HG02884 (cell line): ENCODE data around the gene TRAPPC3L.

ENCODE experiments used
- ATAC-seq: cut with Tn5 transposase; IDR thresholded peaks from one replicate; pipeline ENCODE4 v1.9.1; 2021; ENCODE audit warnings: mild to moderate bottlenecking, moderate library complexity; ENCODE audit not compliant: unreplicated experiment

TRAPPC3L gene

DNA sequence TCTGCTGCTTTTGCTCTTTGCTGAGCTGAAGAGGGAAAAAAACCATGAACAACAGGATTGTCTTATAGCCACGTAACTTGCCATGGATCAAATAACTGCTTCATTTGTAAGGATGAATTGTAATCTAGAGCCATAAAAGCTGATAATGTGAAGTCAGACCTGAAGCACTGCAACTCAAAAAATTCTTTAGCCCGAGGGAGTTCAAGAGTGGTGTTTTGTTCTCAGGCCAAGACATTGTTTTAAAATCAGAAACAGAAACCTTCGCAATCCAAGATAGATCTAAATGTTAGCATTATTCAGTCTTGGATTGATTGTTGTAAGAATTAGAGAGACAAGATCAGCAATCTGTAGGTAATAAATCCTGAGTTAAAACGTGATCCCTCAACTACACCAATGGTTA, at the start of gene TRAPPC3L:
TRAPPC3L (minus strand) TSS at position 34 of the 400 bp plus-strand sequence. CDS start 170 bp downstream, outside the sequence.
- ATAC-seq: no peak

DNA sequence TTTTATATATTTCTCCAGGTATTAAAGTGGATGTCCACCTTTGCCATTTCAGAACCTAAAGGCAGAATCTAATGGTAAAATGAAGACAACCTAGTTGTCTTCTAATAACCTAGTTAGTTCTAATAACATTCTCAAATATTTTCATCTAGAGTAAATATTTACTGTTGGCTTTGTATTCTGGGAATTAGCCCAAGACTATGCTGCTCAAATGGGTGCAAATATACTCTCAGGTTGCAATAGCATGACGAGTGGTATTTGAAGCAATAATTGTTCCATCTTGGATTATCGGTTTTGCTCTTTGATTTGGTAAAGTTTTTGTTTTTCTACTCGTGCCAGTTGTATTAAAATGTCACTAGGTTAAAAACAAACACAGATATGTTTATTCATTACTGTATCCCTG, 49.8 kb upstream of the TRAPPC3L start:
- no peak for ATAC-seq

DNA sequence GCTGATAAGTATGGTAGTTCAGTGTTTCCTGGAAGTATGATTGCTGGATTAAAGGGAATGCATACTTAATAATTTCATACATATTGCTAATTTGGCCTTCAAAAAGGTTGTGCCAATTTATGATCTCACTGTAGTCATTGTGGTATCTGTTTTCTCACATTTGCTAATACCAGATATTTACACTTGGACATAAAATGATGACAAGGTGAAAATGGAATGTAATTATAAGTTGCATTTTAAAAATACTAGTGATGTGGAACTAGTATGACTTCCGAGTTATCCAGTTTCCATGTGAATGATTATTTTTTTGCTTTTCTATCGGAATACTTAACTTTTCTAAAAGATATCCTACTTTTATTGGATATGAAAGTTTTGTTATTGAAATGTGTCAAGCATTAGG, 41.3 kb upstream of the TRAPPC3L start:
- no peak for ATAC-seq

DNA sequence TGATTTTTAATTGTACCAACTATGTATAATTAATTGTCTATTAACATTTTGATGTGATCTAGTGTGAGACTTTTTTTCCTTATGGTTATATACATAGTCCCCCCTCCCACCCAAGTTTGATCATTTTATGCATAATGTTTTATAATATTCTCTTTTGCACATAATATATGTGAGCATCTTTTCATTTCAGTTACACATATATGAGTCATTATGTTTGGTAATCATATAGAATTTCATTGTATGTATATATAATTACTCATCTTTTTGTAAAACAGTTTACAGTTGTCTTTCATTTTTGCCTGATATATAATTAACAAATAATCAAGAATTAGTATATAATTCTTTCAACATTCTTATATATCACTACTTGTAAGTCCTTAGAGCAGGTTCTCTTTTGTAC, 40.8 kb upstream of the TRAPPC3L start:
- no peak for ATAC-seq

DNA sequence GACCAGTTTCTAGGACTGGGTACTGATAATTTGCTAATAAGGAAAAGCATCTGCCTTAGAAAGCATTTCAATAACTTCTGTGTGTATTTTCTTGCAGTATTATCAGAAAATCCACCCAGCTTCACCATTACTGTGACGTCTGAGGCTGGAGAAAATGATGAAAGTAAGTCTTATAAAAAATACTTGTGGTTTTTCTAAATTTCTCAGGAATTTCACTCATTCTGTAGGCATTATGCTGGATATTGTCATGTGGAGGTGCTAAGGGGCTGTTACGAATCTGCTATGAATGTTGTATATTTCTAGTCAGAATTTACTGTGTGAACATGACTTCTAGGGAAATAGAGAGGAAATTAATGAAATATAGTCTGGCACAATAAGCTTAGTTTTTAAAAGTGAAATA, 34.7 kb upstream of the TRAPPC3L start:
- no peak for ATAC-seq

DNA sequence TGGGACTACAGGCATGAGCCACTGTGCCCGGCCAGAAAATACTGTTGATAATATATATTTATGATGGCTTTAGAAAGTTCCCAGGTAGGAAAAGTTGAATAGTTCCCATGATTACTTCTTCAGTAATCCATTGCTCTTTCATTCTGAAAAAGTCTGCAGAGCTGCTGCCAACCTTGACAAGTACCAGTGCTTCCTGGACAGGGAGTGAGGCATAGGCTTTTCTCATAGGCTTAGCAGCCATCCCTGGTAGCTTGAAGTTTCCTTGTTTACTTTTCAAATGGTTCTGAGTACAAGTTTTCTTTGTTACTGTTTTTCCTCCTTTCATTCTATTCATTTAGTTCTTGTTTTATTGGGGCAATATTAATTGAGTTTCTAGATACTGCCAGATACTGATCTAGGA, 33.7 kb upstream of the TRAPPC3L start:
- ATAC-seq: no peak

DNA sequence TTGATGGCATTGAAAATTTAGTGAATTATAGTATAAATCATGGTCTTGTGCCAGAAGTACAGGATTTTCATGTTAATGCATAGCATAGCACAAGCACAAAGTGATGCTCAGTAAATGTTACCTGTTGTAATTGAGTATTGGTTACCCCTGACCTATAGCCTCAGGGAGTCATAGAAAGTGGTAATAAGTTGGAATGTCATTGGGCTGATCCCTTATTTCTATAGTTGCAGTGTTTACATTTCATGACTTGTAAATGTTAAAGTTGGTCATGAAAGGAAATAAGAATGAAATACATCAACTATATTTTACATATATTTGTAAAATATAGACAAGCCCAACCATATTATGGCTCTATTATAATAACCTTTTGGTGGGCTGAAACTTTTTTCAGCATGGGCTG, 32.9 kb upstream of the TRAPPC3L start:
- ATAC-seq: no peak

DNA sequence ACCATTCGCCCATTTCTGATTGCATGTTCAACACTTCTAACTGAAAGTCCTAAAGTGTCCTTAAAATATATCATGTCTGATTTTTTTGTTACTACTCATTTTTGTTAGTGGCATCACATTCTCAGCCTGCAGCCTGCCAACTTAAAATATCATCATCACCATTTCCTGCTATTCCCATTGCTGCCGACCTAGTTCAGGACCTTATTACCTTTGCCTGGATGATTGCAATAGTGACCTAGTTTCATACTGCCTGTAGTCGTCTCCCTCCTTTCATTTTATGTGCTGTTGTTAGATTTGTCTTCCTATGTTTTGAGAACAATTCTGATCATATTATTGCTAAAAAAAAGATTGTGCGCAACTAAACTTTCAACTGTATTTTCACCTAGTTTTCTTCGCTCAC, 32.0 kb upstream of the TRAPPC3L start:
- no peak for ATAC-seq

DNA sequence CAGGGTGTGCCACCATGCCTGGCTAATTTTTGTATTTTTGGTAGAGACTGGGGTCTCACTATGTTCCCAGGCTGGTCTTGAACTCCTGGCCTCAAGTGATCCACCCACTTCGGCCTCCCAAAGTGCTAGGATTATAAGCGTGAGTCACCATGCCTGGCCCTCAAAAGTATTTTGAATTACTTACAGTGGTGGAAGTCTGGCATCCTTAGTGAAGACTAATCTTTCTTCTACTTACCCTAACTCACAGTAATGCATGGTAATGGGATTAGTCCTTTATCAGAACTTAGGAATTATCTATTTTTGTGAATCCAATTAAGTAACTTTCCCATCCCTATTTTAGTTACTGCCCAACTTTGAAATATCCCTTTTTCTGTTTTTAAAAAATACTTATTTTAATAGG, 29.7 kb upstream of the TRAPPC3L start:
- ATAC-seq: no peak

DNA sequence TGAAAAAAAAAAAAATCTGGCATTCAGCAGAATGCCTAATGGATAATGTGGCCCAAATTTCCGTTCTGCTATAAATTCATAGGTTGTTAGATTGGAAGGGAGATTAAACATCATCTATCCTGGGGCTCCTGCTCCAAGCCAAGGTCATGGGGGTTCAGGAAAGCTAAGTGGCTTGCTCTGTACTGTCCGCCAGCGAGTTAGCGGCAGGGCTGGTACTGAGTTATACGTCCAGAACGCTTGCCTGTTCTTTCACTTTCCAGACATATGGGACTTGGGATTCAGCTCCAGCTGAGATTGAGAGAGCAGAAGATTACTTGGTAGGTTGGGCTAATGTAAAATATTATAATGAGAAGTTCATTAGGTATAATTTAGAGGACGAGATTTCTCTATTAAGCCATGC, 26.7 kb upstream of the TRAPPC3L start:
- no peak for ATAC-seq

DNA sequence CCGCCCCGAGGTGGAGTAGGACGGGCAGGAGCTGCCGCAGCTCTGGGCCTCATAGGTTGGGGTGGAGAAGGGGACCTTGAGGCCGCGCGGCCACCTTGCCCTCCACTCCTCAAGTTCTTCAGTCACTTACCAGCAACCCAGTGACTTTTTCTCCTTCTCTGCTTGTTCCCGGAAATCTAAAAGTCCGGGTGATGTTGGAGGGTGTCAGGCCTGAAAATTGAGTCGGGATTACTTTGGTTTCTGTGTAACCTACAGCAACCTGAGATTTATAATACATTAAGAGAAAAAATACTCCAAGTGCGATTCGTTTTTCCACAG, 26.2 kb upstream of the TRAPPC3L start:
- no peak for ATAC-seq

DNA sequence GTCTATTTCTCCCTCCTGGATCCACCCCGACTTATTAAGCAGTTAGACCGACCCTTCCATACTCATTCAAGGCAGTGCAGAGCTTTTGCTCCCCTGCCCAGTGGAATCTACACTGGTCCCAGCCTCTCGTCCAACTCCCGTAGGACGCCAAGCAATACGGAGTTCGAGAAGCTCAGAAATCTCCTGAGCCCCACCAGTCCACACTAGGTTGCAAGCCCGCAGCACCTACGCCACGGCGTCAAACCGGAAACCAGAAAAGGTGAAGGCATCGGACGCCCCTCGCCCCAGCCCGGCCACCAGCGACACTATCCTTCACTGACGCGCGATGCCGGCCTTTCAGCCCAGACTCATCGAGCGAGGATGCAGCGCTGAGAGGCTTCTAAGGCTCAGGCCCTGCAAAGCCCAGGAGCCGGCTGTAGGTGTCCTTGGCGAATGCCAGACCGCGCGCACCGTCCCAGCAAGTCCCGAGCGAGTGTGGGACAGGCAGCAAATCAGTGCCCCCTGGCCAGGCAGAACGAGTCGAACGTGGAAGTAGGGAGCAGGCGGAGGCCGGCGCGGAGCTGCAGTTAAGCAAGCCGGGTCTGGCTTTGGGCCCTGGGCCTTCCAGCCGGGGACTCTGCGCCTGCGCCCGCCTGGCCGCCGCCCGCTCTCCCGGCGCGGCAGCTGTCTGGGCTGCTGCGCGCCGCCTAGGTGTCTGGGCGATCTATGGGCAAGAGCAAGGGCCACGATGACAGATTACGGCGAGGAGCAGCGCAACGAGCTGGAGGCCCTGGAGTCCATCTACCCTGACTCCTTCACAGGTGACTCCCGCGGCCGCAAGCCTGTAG, 25.6 kb upstream of the TRAPPC3L start, which contains the start of gene RWDD1:
RWDD1 (plus strand) TSS at position 649 of the 827 bp plus-strand sequence; CDS start at position 728, 79 bp downstream.
- ATAC-seq: peak; percentile 91

DNA sequence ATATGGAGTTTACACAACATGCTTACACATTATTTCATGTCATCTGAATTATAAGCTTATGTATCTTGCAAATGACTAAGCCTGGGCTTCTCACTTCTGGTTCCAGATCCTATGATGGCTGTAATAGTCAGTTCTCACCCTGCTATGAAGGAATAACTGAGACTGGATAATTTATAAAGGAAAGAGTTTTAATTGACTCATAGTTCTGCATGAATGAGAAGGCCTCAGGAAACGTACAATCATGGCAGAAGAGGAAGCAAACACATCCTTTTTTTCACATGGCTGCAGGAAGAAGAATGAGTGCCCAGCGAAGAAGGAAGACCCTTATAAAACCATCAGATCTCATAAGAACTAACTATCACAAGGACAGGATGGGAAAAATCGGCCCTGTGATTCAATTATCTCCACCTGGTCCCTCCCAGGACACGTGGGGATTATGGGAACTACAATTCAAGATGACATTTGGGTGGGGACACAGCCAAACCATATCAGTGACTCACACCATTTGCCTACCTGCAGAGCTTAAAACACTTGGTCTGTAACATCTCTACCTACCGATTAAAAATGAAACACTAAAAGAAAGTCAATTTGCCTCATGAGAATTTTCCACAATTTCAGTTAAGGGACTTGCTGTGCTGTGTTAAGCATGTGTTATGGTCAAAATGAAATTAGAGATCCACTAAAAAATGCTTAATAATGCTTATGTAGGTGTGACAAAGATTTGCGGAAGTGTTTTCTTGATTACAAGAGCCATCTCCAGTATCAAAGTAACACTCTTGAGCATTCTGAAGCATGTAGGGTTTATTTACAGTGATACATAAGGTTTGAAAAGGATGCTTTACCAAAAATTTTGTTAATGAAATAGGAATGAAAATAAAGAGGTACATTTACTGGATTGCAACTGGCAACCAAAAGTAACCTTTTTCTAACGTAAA, 23.6 kb upstream of the TRAPPC3L start:
- no peak for ATAC-seq

DNA sequence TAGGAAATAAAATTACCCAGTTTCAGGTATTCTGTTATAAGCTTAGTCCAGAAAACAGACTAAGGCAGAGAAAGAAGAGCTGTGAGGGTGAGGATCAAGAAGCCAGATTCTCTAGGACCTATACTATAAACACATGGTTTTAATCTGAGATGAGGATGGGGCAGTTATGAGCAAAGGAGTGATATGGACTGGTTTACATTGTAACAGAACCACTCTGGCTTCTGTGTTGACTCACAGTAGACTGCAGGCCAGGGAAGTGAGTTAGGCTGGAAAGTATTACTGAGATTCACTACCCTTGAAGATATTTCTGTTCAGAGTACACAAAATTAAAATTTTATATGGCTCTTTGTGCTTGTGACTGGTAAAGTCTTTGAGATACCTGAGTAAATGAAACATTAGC, 22.6 kb upstream of the TRAPPC3L start:
- ATAC-seq: no peak

DNA sequence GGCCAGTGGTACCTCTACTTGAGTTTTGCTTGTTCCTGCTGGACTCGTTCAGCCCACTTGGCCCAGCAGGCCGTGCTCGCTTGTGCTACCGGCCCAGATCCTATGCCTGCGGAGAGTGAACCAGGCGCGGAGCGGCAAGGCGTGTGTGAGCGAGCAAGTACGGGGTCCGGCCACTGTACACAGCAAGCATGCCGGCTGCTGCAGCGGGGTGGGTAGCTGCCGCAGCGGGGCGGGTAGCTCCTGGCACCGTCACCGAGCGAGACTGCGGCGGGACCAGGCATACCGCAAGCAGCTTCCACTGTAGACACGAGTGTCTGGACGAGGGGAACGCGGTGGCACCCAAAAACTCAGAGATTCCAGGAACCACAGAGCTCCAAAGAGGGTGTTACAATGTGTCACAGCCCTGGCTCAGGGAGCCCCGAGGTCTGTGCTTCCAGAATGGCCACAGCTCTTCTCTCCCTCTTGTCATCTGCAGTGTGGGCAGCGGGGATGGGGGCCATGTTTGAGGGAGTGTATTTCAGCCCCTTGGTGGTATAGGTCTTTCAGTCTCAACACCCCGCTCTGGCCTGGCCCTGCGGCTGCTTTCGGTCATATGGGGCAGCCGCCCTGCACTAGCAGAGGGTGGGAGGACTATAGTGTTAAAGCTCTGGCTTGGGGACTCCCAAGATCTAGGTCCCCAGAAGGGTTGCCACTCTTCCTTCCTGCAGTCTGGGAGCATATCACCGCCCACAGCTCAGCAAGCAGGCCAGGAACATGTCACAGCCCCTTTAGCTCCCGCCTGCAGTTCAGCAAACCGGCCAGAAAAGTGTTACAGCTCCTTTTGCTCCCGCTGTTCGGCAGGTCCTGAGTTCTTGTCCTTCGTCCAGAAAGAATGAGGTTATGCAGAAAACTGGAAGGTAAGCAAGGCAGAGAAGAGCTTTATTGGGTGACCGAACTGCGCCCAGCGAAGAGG, 19.7 kb upstream of the TRAPPC3L start:
- no peak for ATAC-seq

DNA sequence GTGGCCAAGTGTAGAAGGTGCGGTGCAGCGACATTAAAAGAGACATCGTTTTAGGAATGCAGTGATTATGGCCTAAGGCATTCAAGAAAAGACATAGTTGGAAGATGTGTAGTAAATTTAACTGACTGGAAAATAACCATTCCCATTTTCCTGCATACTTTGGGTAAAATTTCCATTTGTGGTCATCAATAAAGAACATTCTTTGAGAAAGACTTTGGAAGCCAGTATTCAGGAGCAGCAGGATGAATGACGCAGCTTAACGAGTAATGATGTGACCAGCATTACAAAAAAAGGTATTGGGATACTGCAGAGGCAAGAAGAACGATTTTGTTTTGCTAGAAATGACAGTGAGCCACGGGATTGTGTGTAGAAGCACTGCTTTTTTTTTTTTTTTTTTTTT, 18.8 kb upstream of the TRAPPC3L start:
- no peak for ATAC-seq

DNA sequence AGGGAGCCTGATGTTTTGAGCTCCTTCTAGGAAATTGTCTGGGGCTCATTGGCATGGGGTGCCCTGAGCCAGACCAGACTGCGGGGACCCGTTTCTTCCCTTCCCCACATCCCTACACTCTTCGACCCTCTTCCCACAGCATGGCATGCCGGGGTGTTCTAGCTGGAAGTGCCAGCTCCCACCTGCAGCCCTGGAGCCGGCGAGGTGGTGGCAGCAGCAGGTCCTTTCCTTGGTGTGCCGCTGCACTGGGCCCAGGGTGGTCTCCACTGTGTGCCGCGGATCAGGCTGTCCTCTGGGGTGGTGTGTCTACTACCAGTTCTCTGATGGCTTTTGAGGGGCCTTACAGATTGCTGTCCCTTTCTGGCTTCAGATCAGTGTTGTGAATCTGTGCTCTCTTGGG, 18.3 kb upstream of the TRAPPC3L start:
- ATAC-seq: no peak

DNA sequence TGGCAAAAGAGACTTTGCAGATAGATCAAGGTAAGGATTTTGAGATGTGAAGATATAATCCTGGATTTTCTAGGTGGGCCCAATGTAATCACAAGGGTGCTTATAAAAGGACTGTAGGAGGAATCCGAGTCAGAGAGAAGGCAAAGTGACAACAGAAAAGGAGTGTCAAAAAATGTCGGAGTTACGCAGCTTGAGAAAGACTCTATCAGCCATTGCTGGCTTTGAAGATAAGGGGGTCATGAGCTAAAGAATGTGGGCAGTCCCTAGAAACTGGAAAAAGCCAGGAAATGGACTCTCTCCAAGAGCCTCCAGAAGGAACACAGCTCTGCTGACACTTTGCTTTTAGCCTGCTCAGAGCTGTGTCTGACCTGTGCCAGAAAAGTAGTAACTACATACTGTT, 17.1 kb upstream of the TRAPPC3L start:
- no peak for ATAC-seq

DNA sequence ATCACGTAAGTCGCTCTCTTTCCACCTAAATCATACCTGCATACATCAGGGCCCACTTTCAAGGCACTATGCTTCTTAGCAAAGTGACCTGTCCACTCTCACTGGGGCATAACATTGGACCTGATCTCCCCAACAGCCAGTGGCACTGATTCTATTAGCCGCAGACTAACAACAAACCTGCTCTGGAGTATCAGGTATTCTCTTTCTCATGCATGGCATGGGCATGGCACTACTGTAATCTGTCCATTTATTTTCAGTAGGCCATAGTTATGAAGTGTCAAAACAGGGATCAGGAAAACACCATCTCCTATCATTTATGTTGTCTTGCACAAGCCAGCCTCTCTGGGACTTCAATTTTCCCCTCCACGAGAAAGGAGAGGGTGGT, 16.5 kb upstream of the TRAPPC3L start:
- no peak for ATAC-seq

DNA sequence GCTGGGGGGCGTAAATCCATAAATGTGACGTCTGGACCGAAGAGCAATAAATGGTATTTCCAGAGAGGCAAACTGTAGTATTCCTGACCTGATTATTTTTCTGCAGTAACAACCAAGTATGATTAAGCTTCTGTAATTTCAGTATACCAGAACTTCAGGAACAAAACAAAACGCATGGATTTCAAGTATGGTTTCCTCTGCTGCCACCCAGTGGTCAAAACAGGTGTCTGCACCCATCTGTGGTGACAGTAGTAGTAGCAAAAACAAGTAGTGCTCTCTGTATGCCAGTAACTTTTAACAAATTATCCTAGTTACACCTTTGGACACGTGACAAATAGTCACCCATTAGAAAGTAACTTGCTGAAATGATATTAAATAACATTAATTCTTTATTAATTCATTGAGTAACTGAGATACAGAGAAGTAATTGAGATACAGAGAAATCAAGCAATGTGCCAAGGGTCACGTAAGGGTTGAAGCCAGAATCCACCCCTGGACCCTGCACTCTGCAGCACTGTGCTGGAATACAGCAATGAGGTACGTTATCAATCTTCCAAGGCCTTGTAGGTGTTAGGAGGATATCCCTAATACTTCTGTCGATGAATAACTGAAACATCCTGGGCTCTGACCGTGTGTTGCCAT, 16.0 kb upstream of the TRAPPC3L start:
- no peak for ATAC-seq
